ENCODE data around the gene USP20. TPM values are rescaled to one million over a fixed set of nuclear protein-coding genes. Genes with fewer than 3 reads are reported as not detected.

The USP20 gene
- total RNA-seq, 1 donor from 2014 or later: 27.0 TPM

DNA sequence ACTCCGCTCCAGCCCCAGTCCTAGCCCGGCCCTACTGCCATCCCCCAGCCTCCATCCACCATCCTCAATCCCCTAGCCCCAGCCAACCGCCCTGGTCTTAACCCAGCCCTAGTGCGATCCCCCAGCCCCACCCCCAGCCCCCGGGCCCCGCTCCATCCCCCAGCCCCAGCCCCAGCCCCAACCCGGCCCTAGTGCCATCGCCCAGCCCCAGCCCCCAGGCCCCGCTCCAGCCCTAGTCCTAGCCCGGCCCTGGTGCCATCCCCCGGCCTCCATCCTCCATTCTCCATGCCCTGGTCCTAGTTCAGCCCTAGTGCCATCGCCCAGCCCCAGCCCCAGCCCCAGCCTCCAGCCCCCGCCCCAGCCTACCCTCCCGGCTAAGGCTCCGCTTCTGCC, 11.7 kb upstream of the USP20 start:
- H3K9me3 ChIP-seq: no peaks in the 10 kb centered on the region
- intact Hi-C loops (cut with DNase I): no loop called here
- H3K27ac ChIP-seq: peak overlapping the region; percentile 81
- H3K4me1 ChIP-seq: peaks cover 9% of the 10 kb centered on the region
- H3K36me3 ChIP-seq: peaks cover 61% of the 10 kb centered on the region
- DNase-seq (no peak), ATAC-seq (peak; percentile 64 to 72)
- peak overlapping the region; percentile 86 for H3K4me3 ChIP-seq
- TF ChIP-seq, protein P1, sequence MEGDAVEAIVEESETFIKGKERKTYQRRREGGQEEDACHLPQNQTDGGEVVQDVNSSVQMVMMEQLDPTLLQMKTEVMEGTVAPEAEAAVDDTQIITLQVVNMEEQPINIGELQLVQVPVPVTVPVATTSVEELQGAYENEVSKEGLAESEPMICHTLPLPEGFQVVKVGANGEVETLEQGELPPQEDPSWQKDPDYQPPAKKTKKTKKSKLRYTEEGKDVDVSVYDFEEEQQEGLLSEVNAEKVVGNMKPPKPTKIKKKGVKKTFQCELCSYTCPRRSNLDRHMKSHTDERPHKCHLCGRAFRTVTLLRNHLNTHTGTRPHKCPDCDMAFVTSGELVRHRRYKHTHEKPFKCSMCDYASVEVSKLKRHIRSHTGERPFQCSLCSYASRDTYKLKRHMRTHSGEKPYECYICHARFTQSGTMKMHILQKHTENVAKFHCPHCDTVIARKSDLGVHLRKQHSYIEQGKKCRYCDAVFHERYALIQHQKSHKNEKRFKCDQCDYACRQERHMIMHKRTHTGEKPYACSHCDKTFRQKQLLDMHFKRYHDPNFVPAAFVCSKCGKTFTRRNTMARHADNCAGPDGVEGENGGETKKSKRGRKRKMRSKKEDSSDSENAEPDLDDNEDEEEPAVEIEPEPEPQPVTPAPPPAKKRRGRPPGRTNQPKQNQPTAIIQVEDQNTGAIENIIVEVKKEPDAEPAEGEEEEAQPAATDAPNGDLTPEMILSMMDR (IDR thresholded peaks at IDR 0.05): no peak
- no peaks in the 10 kb centered on the region for H3K27me3 ChIP-seq (ENCODE audit: low read depth)

DNA sequence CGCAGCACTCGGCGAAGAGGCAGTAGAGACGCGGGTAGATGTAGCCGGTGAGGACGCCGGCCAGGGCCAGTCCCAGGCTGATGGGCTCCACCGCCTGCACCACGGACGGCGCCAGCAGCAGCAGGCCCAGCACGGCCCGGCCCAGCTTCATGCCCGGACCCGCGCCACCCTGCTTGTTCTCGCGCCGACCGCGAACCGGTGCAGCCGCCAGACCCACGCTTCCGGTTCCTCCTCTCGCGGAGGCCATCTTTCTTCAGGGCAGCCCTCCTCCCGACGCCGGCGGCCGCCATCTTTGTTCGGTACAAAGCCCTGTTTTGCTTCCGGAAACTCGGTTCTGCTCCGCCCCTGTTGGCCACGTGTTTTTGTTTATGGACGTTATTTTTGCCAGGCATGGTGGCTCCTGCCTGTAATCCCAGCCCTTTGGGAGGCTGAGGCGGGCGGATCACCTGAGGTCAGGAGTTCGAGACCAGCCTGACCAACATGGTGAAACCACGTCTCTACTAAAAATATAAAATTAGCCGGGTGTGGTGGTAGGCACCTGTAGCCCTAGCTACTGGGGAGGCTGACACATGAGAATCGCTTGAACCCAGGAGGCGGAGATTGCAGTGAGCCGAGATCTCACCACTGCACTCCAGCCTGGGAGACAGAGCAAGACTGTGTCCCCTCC, 11.2 kb upstream of the USP20 start, which contains the start of gene TOR1A:
TOR1A (minus strand) TSS at position 202 of the 667 bp plus-strand sequence; CDS start at position 151, 51 bp downstream.
- intact Hi-C loops (cut with DNase I): no loop called here
- Histone ChIP-seq H3K9me3 (no peaks in the 10 kb centered on the region), H3K4me1 (peaks cover 9% of the 10 kb centered on the region), H3K27me3 (ENCODE audit: low read depth) (no peaks in the 10 kb centered on the region), H3K4me3 (peak within 1 kb of the TSS; percentile 86), H3K27ac (peak within 1 kb of the TSS; percentile 81), H3K36me3 (peaks cover 61% of the 10 kb centered on the region)
- ATAC-seq: peak; percentile 96 to 98
- TF ChIP-seq, protein P1 (IDR thresholded peaks at IDR 0.05): no peak
- peak; percentile 97 for DNase-seq

DNA sequence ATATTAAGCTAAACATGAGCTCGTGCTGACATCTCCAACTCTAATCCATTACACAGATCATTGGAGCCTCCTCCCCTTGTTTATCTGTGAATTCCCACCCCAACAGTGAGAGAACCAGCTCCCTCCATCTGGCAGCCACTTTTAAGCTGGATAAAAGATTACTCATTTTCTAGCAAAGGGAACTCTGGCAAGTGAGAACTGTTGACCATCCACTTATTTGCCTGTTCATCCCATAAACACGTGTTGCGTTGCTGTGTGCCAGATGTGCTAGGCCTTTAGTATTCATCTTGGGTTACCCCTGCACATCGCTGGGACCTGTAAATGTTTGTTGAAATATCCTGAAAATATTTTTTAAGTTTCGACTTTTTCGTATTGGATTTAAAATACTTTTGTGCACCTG, 8.9 kb upstream of the USP20 start:
- Histone ChIP-seq H3K4me1 (peaks cover 9% of the 10 kb centered on the region), H3K27ac (no peak overlapping the region), H3K4me3 (no peak overlapping the region), H3K27me3 (ENCODE audit: low read depth) (no peaks in the 10 kb centered on the region), H3K9me3 (no peaks in the 10 kb centered on the region), H3K36me3 (peaks cover 61% of the 10 kb centered on the region)
- DNase-seq: no peak
- intact Hi-C loops (cut with DNase I): no loop called here
- TF ChIP-seq, protein P1 (IDR thresholded peaks at IDR 0.05): no peak
- no peak for ATAC-seq

DNA sequence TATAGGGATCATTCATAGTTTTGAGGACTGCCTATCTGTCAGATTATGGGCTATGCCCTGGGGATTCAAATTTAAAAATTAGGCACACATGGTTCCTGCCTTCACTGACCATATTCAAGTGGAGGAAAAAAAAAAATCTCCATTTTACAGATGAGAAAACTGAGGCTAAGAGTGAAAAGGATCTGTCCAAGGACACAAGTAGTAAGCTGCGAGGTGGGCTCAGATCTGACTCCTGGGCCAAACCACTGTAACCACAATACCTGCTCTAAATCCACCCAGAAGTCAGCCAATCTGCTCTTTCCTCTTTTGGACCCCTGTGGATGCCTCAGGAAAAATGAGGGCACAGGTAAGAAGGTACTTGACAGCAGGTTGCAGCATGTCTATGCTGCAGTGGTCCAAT, 8.5 kb upstream of the USP20 start:
- TF ChIP-seq, protein P1 (IDR thresholded peaks at IDR 0.05): no peak
- Histone ChIP-seq H3K27me3 (ENCODE audit: low read depth) (no peaks in the 10 kb centered on the region), H3K4me1 (peaks cover 9% of the 10 kb centered on the region), H3K4me3 (no peak overlapping the region), H3K27ac (no peak overlapping the region), H3K9me3 (no peaks in the 10 kb centered on the region), H3K36me3 (peaks cover 61% of the 10 kb centered on the region)
- DNase-seq: no peak
- intact Hi-C loops (cut with DNase I): no loop called here
- no peak for ATAC-seq

DNA sequence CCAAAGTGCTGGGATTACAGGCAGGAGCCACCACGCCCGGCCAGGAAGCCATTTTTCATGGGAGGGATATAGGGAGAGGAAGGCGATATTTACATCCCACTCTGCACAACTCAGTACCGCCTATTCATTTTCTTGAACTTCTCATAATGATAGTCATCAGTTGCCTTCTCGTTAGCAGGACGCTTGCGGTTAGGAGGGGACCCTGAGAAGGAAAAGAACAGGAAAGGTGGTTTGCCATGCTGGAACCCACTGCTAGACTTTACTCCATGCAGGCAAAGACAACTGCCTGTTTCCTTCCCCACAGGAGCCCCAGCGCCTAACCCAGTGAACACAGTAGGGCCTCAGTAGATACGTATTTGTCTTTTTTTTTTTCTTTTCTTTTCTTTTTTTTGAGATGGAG, 7.2 kb upstream of the USP20 start:
- intact Hi-C loops (cut with DNase I): no loop called here
- ATAC-seq (no peak), DNase-seq (no peak)
- TF ChIP-seq, protein P1 (IDR thresholded peaks at IDR 0.05): no peak
- peaks cover 65% of the 10 kb centered on the region for H3K36me3 ChIP-seq
- no peaks in the 10 kb centered on the region for H3K27me3 ChIP-seq (ENCODE audit: low read depth)
- H3K27ac ChIP-seq: no peak overlapping the region
- H3K4me1 ChIP-seq: peaks cover 1% of the 10 kb centered on the region
- H3K9me3 ChIP-seq: no peaks in the 10 kb centered on the region
- H3K4me3 ChIP-seq: no peak overlapping the region

All from lower lobe of right lung (tissue), 2 donors.